ENCODE data around the gene RADIL.

DNA sequence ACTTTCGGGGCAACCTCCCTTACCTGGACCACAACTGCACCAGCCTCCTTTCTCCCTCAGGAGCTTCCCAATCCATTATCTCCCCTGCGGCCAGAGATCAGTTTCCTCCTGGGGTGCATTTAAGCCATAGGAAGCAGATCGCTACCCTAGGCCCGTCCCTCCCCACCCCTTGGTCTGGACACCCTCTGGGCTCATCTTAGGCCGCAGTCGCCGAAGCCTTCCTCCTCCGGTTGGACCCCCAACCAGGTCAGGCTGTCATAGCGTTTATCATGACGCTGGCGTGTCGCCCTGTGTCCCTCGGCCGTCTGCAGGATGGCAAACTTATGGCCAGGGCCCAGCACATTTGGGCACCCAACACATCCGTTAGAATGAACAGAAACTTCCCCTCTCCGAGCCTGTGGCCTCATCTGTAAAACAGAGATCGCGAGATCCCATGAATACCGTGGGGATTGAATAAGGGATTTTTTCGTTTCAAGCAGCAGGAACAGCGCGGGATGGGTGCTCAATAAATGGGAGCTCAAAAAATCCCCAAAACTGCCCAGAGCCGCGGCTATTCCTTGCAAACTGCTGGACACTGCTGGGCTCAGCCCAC is 108.8 kb downstream of the RADIL start:
- TF ChIP-seq, protein P1, sequence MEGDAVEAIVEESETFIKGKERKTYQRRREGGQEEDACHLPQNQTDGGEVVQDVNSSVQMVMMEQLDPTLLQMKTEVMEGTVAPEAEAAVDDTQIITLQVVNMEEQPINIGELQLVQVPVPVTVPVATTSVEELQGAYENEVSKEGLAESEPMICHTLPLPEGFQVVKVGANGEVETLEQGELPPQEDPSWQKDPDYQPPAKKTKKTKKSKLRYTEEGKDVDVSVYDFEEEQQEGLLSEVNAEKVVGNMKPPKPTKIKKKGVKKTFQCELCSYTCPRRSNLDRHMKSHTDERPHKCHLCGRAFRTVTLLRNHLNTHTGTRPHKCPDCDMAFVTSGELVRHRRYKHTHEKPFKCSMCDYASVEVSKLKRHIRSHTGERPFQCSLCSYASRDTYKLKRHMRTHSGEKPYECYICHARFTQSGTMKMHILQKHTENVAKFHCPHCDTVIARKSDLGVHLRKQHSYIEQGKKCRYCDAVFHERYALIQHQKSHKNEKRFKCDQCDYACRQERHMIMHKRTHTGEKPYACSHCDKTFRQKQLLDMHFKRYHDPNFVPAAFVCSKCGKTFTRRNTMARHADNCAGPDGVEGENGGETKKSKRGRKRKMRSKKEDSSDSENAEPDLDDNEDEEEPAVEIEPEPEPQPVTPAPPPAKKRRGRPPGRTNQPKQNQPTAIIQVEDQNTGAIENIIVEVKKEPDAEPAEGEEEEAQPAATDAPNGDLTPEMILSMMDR (IDR thresholded peaks at IDR 0.05): no peak
- no peak for TF ChIP-seq POLR2A (IDR thresholded peaks at IDR 0.05)

Data from lower leg skin (tissue), 3 donors.